T1000 (cell line): ENCODE measurements around the gene PPP2R5C.

Experiments used
- DNase-seq: peaks from one replicate; lab custom pipeline; 2025; ENCODE audit warnings: mixed read lengths; lab: John Stamatoyannopoulos, UW

PPP2R5C gene

GRCh38 chr14:101814934-101815333 lies 53.4 kb downstream of the PPP2R5C start:
- no peak for DNase-seq

DNA sequence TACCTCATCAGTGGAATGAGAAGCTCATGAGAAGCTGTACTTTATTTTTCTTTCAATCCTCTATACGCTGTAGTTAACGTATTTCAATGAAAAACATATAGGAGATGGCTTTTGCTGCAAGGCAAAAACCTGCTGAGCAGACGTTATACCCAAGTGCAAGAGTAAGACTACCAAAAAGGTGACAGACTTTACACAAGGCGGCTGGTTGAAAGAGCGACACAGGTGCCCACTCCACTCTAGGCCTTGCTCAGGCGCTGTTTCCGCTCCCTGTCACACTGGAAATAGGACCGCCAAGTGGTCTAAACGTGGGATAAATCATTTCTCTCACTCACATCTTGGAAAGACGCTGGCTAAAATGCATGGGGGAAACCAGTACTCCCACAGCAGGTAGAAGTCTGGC lies 54.5 kb downstream of the PPP2R5C start:
- no peak for DNase-seq

GRCh38 chr14:101817501-101818001 lies 56.0 kb downstream of the PPP2R5C start:
- no peak for DNase-seq

DNA sequence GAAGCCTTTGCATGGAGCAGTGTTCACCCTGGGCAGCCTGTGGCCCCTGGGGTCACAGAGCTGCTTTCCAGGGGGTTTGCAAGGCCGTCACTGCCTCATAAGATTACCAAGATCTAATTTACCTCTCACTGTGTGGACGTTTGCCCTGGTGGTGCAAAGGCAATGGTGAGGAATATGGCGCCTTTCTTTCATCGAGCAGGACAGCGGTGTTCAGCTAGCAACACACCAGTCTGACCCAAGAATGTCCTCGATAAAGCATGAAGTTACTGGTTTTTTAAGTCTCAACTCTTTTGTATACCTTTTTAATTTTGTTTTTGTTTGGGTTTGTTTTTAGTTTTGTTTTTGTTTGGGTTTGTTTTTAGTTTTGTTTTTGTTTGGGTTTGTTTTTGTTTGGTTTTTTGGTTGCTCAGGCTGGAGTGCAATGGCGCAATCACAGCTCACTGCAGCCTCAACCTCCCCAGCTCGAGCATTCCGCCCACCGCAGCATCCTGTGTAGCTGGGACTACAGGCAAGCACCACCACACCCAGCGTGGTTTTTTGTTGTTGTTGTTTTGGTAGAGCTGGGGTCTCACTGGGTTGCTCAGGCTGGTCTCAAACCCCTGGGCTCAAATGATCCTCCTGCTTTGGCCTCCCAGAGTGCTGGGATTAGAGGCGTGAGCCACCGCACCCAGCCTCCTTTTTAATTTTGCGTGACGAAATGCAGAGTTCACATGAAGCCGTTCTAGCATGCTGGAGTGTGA lies 57.9 kb downstream of the PPP2R5C start:
- DNase-seq, result no peak

GRCh38 chr14:101820283-101820798 lies 58.8 kb downstream of the PPP2R5C start:
- no peak for DNase-seq

DNA sequence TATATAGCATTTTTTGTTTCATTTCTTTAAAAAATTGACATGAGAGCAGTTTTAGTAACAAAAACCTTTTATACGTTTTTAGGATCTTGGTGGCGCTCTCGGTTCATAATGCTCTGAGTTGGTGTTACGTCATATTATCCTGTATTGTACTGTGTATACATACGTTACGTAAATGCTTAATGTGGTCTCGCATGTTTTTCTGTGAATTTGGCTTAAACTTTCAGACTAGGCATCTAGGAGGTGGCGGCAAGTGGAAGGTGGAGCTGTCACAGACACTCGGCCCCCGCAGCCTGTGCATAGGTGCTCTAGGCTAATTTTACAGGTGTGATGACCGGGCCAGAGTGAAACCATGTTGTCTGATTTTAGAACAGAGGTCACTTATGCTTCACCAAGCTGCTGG lies 60.0 kb downstream of the PPP2R5C start:
- DNase-seq, result no peak

DNA sequence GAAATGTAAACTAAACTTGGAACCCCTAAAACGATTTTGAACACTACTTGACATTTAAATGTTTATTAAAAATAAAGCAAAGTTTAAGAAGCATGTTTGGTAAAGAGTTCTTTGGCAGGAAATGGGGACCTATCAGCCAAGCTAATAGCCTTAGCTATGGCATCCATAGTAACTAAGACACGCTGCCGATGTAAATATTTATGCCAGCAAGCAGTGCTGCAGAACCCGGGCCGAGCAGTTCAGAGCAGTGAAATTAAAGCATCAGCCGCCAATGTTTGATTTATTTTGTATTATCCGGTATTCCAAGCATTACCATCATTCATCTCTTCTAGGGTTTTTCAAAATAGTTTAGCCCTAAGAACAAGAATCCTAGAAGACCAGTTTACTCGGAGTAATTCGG lies 61.6 kb downstream of the PPP2R5C start:
- DNase-seq, result no peak

- no peak for DNase-seq
Measured at GRCh38 chr14:101823511-101824120, 62.1 kb downstream of the PPP2R5C start.

DNA sequence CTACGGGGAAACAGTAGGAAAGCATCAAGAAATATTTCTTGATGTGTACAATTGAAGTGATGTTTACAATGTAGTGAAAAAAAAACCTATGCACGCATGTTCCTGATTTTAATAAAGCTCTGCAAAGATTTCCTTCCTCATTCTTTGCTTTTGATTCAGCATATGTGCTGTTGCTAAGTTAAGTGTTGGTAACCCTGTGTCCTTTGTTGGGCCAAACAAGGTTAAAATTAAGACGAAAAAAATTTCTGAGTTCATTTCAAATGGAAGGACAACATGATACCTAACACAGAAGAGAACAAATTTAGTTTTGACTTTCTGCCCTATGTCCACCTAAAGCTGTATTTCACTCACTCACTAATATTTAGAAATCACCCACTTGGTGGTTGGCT lies 62.8 kb downstream of the PPP2R5C start:
- no peak for DNase-seq

- DNase-seq, result no peak
Measured at GRCh38 chr14:101825797-101826196, 64.3 kb downstream of the PPP2R5C start.

- DNase-seq, result no peak
Measured at GRCh38 chr14:101826351-101826750, 64.8 kb downstream of the PPP2R5C start.

DNA sequence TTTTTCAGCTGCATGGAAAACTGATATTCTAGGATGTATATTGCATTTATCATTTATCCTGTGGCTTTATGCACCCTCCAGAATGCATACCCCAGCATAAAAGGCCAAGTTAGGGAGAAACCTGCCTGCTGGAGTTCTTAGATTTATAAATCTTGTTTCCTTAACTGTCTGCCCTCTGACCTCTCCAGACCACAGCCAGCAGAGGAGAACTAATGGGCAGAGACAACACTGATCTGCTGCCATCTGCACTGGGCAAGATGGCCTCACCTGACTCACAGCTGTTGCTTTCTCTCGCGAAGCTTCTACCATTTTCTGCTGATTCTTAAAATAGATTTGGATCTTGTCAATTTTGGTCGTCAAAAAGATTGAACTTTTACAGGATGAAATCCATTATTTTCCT lies 65.8 kb downstream of the PPP2R5C start:
- DNase-seq, result no peak

- DNase-seq, result no peak
Measured at GRCh38 chr14:101828046-101828445, 66.5 kb downstream of the PPP2R5C start.

GRCh38 chr14:101830271-101830670 lies 68.8 kb downstream of the PPP2R5C start:
- DNase-seq, result no peak

- no peak for DNase-seq
Measured at GRCh38 chr14:101833045-101833444, 71.5 kb downstream of the PPP2R5C start.

DNA sequence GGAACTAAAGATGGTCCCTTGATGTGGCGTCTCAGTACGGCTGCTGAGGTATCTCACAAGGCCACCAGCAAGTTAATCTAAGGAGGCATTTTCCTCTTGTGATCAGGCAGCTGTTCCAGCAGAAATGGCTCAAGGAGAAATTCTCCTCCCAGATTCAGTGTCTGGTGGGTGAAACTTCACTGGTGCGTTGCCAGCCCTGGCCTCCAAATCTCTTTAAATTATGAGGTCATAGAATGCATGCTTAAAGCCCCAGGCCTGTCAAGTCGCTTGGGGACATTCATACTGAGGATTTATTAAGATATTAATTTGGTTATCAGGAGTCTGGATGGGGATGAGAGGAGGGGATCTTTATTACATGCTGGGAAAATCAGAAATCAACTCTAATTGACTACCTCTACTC lies 72.9 kb downstream of the PPP2R5C start:
- DNase-seq, result no peak

- DNase-seq, result no peak
Measured at GRCh38 chr14:101834800-101835547, 73.5 kb downstream of the PPP2R5C start.

DNA sequence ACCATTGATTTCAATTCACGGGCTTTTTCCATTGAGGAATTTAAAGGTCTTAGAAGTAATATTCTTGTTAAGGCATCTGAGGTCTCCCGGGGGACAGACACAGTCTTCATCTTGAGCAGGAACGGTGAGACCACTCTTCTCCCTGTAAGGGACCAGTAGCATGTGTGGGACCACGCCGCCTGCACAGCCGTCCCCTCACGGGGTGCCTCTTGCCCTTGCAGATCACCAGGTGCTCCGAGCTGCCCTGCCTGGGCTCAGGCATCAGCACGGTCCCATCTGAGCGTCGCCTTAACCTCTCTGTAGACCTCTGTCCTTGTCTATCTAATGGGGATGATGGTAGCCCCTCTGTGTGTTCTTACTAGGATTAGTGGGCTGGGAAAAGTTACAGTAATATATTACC lies 74.1 kb downstream of the PPP2R5C start:
- DNase-seq, result no peak

DNA sequence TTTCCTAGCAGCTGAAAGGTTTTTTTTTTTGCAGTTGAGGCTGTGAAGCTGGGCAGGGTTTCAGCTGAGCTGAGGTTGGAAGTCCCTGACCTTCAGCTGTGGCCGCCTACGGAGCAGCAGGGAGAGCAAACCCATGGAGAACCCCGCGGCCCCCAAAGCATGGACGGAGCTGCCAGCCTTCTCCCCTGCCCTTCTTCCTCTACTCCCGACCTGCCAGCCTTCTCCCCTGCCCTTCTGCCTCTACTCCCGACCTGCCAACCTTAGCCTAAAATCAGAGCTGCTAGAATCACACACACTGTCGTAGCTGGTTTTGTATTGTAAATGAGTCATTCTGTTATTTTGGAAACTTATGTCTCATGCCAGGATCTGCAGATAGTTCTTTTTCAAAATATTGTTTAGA lies 74.6 kb downstream of the PPP2R5C start:
- no peak for DNase-seq

DNA sequence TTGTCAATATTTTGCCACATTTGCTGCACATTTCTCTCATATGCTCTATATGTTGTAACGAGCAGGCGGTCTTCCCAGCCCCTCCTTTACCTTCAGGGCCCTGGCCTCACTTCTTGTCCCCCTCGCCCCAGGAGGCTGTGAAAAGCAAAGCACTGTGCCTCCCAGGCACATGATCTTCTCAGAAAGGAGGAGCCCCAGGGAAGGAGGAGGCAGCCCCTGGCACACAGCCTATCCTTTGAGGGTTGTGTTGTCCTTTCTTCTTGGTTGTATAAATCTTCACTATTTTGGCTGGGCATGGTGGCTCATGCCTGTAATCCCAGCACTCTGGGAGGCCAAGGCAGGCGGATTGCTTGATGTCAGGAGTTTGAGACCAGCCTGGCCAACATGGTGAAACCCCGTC lies 77.0 kb downstream of the PPP2R5C start:
- no peak for DNase-seq

DNA sequence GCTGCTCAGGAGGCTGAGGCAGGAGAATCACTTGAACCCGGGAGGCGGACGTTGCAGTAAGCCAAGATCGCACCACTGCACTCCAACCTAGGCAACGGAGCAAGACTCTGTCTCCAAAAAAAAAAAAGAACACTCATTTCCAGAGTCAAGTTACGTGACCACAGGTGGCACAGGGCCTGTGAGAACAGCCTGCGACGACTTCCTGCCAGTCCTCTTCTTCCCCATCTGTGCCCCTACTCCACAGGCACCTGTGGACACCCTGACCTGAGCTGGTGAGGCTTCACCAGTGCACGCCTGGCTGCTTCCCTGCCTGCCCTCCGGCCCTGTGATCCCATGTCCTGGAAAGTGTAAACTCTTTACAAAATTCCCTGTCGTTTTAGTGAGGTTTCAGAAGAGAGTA lies 77.7 kb downstream of the PPP2R5C start:
- no peak for DNase-seq

- no peak for DNase-seq
Measured at GRCh38 chr14:101839661-101840060, 78.2 kb downstream of the PPP2R5C start.
